NOMO-1 treated with DMSO at 0.1 percent for 48 hours (cell line): ENCODE measurements around the gene TCP11.

Source experiments
- DNase-seq: peaks from one replicate; lab custom pipeline; 2025; ENCODE audit not compliant: unreplicated experiment; lab: John Stamatoyannopoulos, UW

TCP11 gene

GRCh38 chr6:35096129-35096862, 44.8 kb downstream of the TCP11 start:
- no peak for DNase-seq

GRCh38 chr6:35094183-35094582, 47.0 kb downstream of the TCP11 start:
- DNase-seq, result no peak

DNA sequence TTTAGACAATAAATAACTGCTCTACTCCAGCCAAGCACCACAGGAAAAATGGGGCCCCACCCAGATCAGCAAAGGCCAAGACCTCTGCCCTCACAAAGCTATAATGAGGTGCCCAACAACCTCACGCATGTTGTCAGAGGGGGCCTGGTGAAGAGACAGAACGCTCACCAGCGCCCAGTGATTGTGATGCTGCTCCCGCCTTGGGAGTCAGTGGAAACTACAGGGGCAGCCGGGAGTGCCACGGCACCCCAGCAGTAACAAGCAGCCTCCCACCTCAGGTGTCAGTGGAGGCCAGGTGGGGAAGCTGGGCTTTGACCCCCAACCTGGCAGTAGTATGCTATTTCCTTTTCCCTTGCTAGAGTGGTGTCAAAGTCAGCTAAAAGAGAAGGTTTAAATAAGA, 47.4 kb downstream of the TCP11 start:
- no peak for DNase-seq

DNA sequence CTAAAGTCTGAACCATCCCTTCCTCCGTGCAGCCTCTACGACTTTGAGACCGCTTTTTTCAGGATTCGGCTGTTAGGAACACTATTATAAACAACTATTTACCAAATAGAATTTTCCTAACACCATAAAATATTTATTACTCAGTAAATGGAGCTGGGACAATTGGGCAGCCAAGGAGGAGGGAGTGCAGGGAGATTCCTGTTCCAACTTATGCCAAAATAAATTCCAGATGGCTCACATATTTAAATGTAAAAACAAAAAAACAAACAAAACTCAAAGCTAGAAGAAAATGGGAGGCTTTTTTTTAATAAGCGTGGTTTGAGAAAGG, 48.1 kb downstream of the TCP11 start:
- no peak for DNase-seq

GRCh38 chr6:35092362-35093117, 48.6 kb downstream of the TCP11 start:
- DNase-seq, result no peak

- DNase-seq, result no peak
Observed at GRCh38 chr6:35091346-35092083, 49.6 kb downstream of the TCP11 start.

DNA sequence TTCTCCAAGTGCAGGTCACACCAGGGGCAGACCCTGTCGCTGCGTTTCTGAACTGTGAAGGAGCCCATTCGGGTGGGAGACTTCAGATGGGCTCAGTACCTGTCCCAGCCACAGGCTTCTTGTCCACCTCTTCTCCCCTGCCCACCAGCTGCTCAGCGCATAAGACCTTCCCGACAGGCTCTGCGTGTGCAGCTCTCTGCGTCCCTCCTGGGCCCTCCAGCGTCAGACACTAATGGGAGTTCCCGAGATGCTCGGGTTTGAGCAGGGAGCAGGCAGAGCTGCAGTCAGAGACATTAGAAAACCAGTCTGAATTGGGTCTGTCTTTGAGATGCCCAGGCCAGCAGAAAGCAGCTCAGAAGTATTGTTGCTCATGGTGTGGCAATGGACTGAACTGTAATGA, 50.4 kb downstream of the TCP11 start:
- no peak for DNase-seq

DNA sequence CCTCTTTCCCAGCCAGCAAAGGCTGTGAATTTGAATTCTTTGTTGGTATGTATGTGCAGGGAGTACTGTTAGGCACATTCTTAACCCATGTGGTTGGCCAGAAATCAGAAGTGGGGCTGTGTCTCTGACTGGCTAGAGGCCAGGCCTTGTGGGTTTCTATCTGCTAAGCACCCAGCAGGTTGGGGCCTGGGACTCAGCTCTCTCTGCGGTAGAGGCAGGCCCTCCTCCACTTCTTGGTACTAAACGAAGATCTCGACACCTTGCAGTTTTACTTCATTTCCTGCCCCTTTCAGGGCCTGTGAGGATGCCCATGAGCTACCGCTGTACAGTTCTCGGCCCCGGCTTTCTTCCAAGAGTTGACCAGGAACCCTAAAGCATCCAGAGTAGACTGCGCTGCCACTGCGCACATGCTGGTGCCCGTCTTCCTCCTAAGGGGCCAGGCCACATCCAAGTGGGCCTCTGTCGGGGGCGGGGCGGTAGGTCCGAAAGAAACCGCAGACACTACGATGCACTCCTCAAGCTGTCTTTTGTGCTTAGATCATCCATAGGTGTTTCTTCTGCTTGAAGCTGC, 51.1 kb downstream of the TCP11 start:
- no peak for DNase-seq

- DNase-seq, result no peak
Observed at GRCh38 chr6:35089216-35089934, 51.8 kb downstream of the TCP11 start.

GRCh38 chr6:35088281-35089215, 52.6 kb downstream of the TCP11 start:
- no peak for DNase-seq

- DNase-seq, result no peak
Observed at GRCh38 chr6:35087361-35088280, 53.5 kb downstream of the TCP11 start.

DNA sequence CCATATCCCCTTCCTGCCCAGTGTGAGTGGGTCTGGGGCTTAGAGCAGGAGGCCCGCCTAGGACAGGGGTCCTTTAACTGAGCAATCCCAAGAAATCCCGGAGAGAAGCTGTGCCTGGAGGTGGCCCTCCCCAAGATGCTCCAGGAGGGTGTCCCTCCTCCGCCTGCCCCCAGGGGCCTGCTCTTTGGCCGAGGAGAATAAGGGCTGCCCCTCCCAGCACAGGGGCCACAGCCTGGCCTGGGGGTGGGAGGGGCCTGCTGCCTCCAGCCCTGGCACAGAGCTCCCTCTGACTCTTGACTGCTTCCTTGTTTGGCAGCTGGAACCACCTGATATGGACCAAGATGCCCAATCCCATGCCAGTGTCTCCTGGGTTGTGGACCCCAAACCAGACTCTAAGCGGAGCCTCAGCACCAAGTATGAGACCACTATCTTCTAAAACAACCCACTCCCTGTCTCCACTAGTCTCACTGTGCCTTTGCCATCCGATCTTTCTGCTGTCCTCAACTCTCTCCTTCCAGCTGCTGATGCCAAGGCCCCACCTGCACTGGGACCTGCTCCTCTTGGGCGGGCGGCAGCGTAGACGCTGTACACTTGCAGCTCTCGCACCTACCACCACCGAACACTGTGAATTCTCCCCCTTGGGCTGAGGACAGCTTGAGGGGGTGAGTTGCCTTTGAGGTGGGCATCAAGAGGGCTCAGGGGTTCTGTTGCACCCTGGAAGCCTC, 54.3 kb downstream of the TCP11 start:
- no peak for DNase-seq

GRCh38 chr6:35086282-35086632, 54.9 kb downstream of the TCP11 start:
- DNase-seq, result no peak

DNA sequence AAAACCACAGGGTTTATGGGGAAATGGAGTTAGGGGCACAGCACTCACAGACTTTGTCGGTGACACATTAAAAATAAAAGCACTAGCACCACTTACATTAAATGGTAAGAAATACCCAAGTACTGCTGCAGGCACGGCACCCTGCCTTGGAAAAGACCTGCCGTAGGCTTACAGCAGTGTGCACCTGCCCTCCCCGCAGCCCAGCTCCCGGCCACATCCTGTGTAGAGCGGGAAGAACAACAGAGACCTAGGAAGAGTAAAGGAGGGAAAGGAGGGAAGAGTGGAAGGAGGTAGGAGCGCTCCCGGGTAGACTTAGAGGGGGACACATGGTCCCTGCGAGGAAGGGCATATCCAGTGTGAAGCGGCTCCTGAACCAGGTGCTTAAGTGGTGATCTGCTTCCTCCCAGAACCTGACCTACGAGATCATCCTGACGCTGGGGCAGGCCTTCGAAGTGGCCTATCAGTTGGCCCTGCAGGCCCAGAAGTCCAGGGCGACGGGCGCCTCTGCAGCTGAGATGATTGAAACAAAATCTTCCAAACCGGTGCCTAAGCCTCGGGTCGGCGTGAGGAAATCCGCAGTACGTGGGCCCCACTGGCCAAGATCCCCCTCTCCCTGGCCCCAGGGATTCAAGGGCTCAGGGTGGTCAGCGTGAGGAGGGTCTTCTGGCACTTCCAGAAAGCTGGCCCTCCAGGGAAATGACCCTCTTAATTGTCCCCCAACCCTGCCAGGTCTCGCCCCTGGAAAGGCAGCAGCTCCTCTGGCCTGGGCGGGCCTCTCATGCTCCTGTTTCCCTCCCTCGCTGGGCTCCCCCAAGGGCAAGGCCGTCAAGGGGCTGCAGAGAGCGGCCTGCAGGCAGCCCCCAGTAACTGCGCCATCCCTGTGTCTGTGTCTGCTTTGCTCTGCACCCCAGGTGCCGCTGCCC, 55.5 kb downstream of the TCP11 start:
- DNase-seq, result no peak

- DNase-seq, result no peak
Observed at GRCh38 chr6:35084511-35085203, 56.5 kb downstream of the TCP11 start.

GRCh38 chr6:35084041-35084491, 57.1 kb downstream of the TCP11 start:
- no peak for DNase-seq

- DNase-seq, result no peak
Observed at GRCh38 chr6:35083507-35083906, 57.6 kb downstream of the TCP11 start.
